ENCODE measurements around the gene SV2B. TPM values are rescaled to one million over a fixed set of nuclear protein-coding genes. Genes with fewer than 3 reads are reported as not detected.
"Not testable (repeated sequence)": the region's sequence is repeated elsewhere in the genome, so short reads cannot be mapped to it uniquely, and the experiment has no call there.

SV2B gene
- total and polyA plus RNA-seq, 3 donors from 2014 or later, result 1.6 to 1.7 (median 1.7) TPM

DNA sequence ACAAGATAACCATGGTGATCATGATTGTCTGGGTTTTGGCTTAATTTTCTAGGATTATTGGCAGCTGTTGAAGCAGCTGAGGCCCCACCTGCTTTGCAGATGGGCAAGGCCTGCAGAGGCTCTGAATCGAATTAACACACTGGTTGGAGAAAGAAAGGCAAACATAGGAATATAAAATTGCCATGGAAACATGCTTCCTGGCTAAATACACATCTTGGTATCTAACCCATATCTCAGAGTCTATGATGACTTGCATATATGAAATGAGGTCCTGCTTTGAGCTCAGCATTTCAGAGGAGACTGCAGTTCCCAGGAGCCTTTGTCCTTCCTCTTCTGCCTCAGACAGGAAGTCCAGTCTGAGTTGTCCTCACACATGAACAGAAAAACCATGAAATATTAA is 24.3 kb upstream of the SV2B start:
- TF ChIP-seq POLR2A (IDR thresholded peaks at IDR 0.05), result no peak
- TF ChIP-seq, protein P1, sequence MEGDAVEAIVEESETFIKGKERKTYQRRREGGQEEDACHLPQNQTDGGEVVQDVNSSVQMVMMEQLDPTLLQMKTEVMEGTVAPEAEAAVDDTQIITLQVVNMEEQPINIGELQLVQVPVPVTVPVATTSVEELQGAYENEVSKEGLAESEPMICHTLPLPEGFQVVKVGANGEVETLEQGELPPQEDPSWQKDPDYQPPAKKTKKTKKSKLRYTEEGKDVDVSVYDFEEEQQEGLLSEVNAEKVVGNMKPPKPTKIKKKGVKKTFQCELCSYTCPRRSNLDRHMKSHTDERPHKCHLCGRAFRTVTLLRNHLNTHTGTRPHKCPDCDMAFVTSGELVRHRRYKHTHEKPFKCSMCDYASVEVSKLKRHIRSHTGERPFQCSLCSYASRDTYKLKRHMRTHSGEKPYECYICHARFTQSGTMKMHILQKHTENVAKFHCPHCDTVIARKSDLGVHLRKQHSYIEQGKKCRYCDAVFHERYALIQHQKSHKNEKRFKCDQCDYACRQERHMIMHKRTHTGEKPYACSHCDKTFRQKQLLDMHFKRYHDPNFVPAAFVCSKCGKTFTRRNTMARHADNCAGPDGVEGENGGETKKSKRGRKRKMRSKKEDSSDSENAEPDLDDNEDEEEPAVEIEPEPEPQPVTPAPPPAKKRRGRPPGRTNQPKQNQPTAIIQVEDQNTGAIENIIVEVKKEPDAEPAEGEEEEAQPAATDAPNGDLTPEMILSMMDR (IDR thresholded peaks at IDR 0.05), result no peak
- H3K27ac ChIP-seq, result no peak overlapping the region
- no peaks in the 10 kb centered on the region for H3K27me3 ChIP-seq
- H3K36me3 ChIP-seq (ENCODE audit: low read depth, missing control alignments), result no peaks in the 10 kb centered on the region
- intact Hi-C loops (cut with DNase I; ENCODE audit: low total_unique reads), result no loop called here
- 90 to 92% methylated on average over 1 of the region's 1 CpG for WGBS, 2 donors
- DNase-seq, result no peak
- H3K4me3 ChIP-seq, result no peak overlapping the region
- H3K4me1 ChIP-seq, result no peaks in the 10 kb centered on the region
- H3K9me3 ChIP-seq, result no peaks in the 10 kb centered on the region

DNA sequence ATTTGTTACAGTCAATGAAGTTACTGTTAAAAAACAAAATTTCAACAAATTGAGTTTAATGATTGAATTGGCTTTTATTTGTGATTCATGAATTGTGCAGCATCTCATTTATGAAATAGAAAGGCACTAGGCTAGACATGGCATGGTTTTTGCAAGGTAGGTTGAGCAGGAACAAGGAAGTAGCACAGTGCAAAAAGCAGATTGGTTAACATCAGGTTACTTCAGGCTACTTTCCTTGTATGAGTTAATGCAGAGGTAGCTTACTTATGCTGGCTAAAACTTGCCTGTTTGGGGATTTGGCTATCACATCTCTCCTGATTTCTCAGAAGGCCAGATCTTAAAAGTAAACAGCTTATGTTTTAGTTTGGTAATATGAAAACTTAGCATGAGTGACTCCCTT is 23.0 kb upstream of the SV2B start:
- DNase-seq, result no peak
- no peaks in the 10 kb centered on the region for H3K9me3 ChIP-seq
- H3K4me1 ChIP-seq, result no peaks in the 10 kb centered on the region
- TF ChIP-seq POLR2A (IDR thresholded peaks at IDR 0.05), result no peak
- TF ChIP-seq, protein P1 (IDR thresholded peaks at IDR 0.05), result no peak
- no peaks in the 10 kb centered on the region for H3K36me3 ChIP-seq (ENCODE audit: low read depth, missing control alignments)
- no peaks in the 10 kb centered on the region for H3K27me3 ChIP-seq
- H3K27ac ChIP-seq, result no peak overlapping the region
- no peak overlapping the region for H3K4me3 ChIP-seq
- intact Hi-C loops (cut with DNase I; ENCODE audit: low total_unique reads), result no loop called here

DNA sequence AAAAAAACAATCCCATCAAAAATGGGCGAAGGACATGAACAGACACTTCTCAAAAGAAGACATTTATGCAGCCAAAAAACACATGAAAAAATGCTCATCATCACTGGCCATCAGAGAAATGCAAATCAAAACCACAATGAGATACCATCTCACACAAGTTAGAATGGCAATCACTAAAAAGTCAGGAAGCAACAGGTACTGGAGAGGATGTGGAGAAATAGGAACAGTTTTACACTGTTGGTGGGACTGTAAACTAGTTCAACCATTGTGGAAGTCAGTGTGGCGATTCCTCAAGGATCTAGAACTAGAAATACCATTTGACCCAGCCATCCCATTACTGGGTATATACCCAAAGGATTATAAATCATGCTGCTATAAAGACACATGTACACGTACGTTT is 6.2 kb upstream of the SV2B start:
- H3K27me3 ChIP-seq; H3K9me3 ChIP-seq; intact Hi-C loops (cut with DNase I; ENCODE audit: low total_unique reads); DNase-seq; H3K27ac ChIP-seq; H3K4me3 ChIP-seq; H3K4me1 ChIP-seq; H3K36me3 ChIP-seq (ENCODE audit: low read depth, missing control alignments): not testable (repeated sequence)
- WGBS, 2 donors, result 93 to 95% methylated on average over 2 to 4 of the region's 4 CpGs

DNA sequence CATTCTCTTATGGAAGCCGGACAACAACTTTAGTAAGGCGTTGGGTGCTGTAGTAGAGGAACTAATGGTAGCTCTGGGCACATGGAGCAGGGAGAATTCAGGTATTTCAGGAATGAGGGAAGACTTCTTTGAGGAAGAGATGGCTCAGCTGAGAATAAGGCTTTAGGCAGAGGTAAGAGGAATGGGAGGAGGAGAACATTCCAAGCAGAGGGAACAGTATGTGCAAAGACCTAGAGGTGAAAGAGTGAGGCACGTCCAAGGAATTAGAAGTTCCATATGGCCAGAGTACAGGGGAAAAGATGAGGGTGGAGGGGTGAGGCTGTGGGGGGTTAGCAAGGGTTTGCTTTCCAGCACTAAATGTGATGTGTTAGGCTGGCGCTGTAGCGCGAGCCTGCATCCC is 1.6 kb upstream of the SV2B start:
- Histone ChIP-seq H3K27ac (no peak overlapping the region), H3K36me3 (ENCODE audit: low read depth, missing control alignments) (no peaks in the 10 kb centered on the region), H3K4me3 (no peak overlapping the region), H3K9me3 (no peaks in the 10 kb centered on the region), H3K27me3 (no peaks in the 10 kb centered on the region), H3K4me1 (no peaks in the 10 kb centered on the region)
- no peak for DNase-seq
- TF ChIP-seq POLR2A (IDR thresholded peaks at IDR 0.05), result no peak
- TF ChIP-seq, protein P1 (IDR thresholded peaks at IDR 0.05), result no peak
- intact Hi-C loops (cut with DNase I; ENCODE audit: low total_unique reads), result no loop called here
- WGBS, 2 donors, result 66 to 73% methylated on average over 6 of the region's 6 CpGs

DNA sequence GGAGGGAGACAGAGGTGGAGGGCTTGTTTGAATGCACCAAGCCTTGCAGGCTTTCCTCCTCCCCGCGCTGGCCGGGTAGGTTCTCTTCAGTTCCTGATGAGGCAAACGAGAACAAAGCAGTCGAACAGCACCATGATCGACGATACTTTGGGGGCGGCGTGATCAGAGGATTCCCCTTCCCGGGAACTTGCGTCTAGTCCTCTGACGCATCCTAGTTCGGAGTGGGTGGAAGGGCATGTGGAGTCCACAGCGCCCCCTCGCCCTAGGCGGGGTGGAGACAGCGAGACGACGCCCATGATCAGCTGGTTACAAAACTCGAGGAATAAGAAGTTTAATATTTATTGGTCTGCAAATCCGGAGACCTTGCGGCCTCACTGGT is 452 bp upstream of the SV2B start:
- H3K27me3 ChIP-seq, result no peaks in the 10 kb centered on the region
- WGBS, 2 donors, result 0% methylated on average over 22 of the region's 22 CpGs
- peak; percentile 31 for DNase-seq

More for the DNA sequence above, 452 bp upstream of the SV2B start:
- TF ChIP-seq, protein P1 (IDR thresholded peaks at IDR 0.05), result no peak
- TF ChIP-seq POLR2A (IDR thresholded peaks at IDR 0.05), result no peak
- H3K4me3 ChIP-seq, result peak overlapping the region; percentile 24 to 38
- no peaks in the 10 kb centered on the region for H3K4me1 ChIP-seq
- H3K9me3 ChIP-seq, result no peaks in the 10 kb centered on the region
- no peak overlapping the region for H3K27ac ChIP-seq
- intact Hi-C loops (cut with DNase I; ENCODE audit: low total_unique reads), result no loop called here
- no peaks in the 10 kb centered on the region for H3K36me3 ChIP-seq (ENCODE audit: low read depth, missing control alignments)

Measured in testis (tissue), 3 donors.